ENCODE measurements around the gene HS3ST3A1. TPM values are rescaled to one million over a fixed set of nuclear protein-coding genes. Genes with fewer than 3 reads are reported as not detected.

The HS3ST3A1 gene
- total RNA-seq, 1 experiment from 2014 or later = not detected

GRCh38 chr17:13503526-13503925, 98.2 kb downstream of the HS3ST3A1 start (continued):
- TF ChIP-seq ZBTB33 (IDR thresholded peaks at IDR 0.05; ENCODE audit: extremely low read depth, insufficient replicate concordance, low read length) (no peak), SP1 (IDR thresholded peaks at IDR 0.05; ENCODE audit: low read depth) (no peak), SIN3A (IDR thresholded peaks at IDR 0.05; ENCODE audit: low read depth) (no peak), YY1 (IDR thresholded peaks at IDR 0.05; ENCODE audit: extremely low read depth, insufficient replicate concordance, low read depth, low read length) (no peak)

- no peaks in the 10 kb centered on the region for H3K9me3 ChIP-seq (ENCODE audit: control insufficient read depth in 1 of 2, insufficient read depth in 1 of 2, low read depth in 1 of 2, low read length in 2 of 2)
- no peaks in the 10 kb centered on the region for H3K79me2 ChIP-seq (ENCODE audit: insufficient read depth, low read length)
- no peaks in the 10 kb centered on the region for H4K20me1 ChIP-seq (ENCODE audit: insufficient read depth)
- H3K27me3 ChIP-seq (ENCODE audit: insufficient read depth, low read length) = no peaks in the 10 kb centered on the region
- intact Hi-C loops (cut with micrococcal nuclease) = no loop called here
- H3K9ac ChIP-seq (ENCODE audit: low read length) = no peak overlapping the region
- ChIA-PET CTCF (no interaction called here), POLR2A (no interaction called here), RAD21 (ENCODE audit: low non-redundant PET in 1 of 2, low total read pairs in 2 of 2, uncharacterized antibody in 2 of 2, unreplicated experiment in 2 of 2) (no interaction called here)
- no peak overlapping the region for H2AFZ ChIP-seq (ENCODE audit: low read depth, low read length, poor library complexity, severe bottlenecking)
- H3K4me3 ChIP-seq (replicated peaks in 1 of 2; ENCODE audit: low read depth in 1 of 2, low read length in 2 of 2) = no peak overlapping the region
- H3K4me2 ChIP-seq (ENCODE audit: low read length) = no peak overlapping the region
- ATAC-seq (no peak), DNase-seq (ENCODE audit: low read depth, low spot score) (no peak)
- BruUV-seq (replicated peaks) = no TSS peak
- no peaks in the 10 kb centered on the region for H3K9me2 ChIP-seq (ENCODE audit: insufficient read depth)
- H3K36me3 ChIP-seq (ENCODE audit: control insufficient read depth in 1 of 2, insufficient read depth in 2 of 2, low read length in 2 of 2) = no peaks in the 10 kb centered on the region
- TF ChIP-seq CTCF (IDR thresholded peaks at IDR 0.05 in 2 of 3, conservative IDR thresholded peaks at IDR 0.05 in 1 of 3; ENCODE audit: borderline replicate concordance in 1 of 3, insufficient read depth in 1 of 3, low read depth in 2 of 3, low read length in 2 of 3) (no peak), ZNF274 (IDR thresholded peaks at IDR 0.05; ENCODE audit: low read depth, low read length) (no peak), FOSL1 (IDR thresholded peaks at IDR 0.05; ENCODE audit: low read depth) (no peak), JUND (IDR thresholded peaks at IDR 0.05) (no peak), EZH2 (IDR thresholded peaks at IDR 0.05) (no peak), ZBTB33 (IDR thresholded peaks at IDR 0.05; ENCODE audit: extremely low read depth, insufficient replicate concordance, low read length) (no peak), EZH2phosphoT487 (IDR thresholded peaks at IDR 0.05; ENCODE audit: borderline replicate concordance) (no peak), POLR2A (IDR thresholded peaks at IDR 0.05; ENCODE audit: borderline replicate concordance, extremely low read depth, insufficient read depth, insufficient read length) (no peak), RAD21 (IDR thresholded peaks at IDR 0.05; ENCODE audit: low read depth) (no peak)
- H3K4me1 ChIP-seq (ENCODE audit: control insufficient read depth in 1 of 2, insufficient read depth in 2 of 2, low read length in 2 of 2) = no peaks in the 10 kb centered on the region
- H3K27ac ChIP-seq (ENCODE audit: low read depth, low read length) = no peak overlapping the region
Observed at GRCh38 chr17:13502263-13502662, 99.5 kb downstream of the HS3ST3A1 start.
